Sigmoid colon (tissue), 7 donors: Measurements from ENCODE around the gene NRXN3. TPM values are rescaled to one million over a fixed set of nuclear protein-coding genes. Genes with fewer than 3 reads are reported as not detected.

ENCODE experiments used
- DNase-seq: peaks from one replicate; pipeline ENCODE4 v3.0.0-alpha.2; 2019
- H3K27ac ChIP-seq, 4 donors: fragments of 200-600 bp; sonication (generic); one replicate each; pipeline ENCODE4 v1.5.1; 2016 to 2019; ENCODE audit warnings: mild to moderate bottlenecking in 1 of 4
- H3K27me3 ChIP-seq, 3 donors: fragments of 200-600 bp; sonication (generic); one replicate each; pipeline ENCODE4 v1.5.1; 2019; ENCODE audit warnings: mild to moderate bottlenecking in 1 of 3
- H3K36me3 ChIP-seq, 4 donors: fragments of 200-600 bp; sonication (generic); one replicate each; pipeline ENCODE4 v1.5.1; 2016 to 2019
- H3K4me1 ChIP-seq, 4 donors: fragments of 200-600 bp; sonication (generic); one replicate each; pipeline ENCODE4 v1.5.1; 2017 to 2019
- H3K4me3 ChIP-seq, 4 donors: fragments of 200-600 bp; sonication (generic); one replicate each; pipeline ENCODE4 v1.5.1; 2017 to 2019; ENCODE audit warnings: mild to moderate bottlenecking in 2 of 4, moderate library complexity in 1 of 4
- H3K9me3 ChIP-seq, 4 donors: fragments of 200-600 bp in 3 of 4; sonication (generic) in 3 of 4; one replicate each; pipeline versions ENCODE4 v1.5.1 to v1.6.1; 2013 to 2019
- EP300 ChIP-seq, 4 donors: sonication (generic); formaldehyde crosslinking; IDR thresholded peaks; one replicate each; pipeline ENCODE4 v1.6.1; 2017; ENCODE audit warnings: antibody characterized with exemption in 4 of 4
- POLR2A ChIP-seq, 2 donors: fragments of 450-650 bp; IDR thresholded peaks; one replicate each; pipeline ENCODE4 v1.6.1; 2016; ENCODE audit warnings: antibody characterized with exemption in 2 of 2, mild to moderate bottlenecking in 2 of 2, moderate library complexity in 2 of 2
- POLR2AphosphoS5 ChIP-seq, 4 donors: sonication (generic); formaldehyde crosslinking; IDR thresholded peaks; one replicate each; pipeline ENCODE4 v1.6.1; 2017; ENCODE audit warnings: antibody characterized with exemption in 4 of 4
- WGBS, 2 donors: extraction: QIAGEN DNeasy Blood & Tissue Kit; methylation state at CpG; one replicate each; pipeline ENCODE4 v1.1.7; 2013; 5-methylcytosine and 5-hydroxymethylcytosine counted together
- intact Hi-C: fragments of 100-400 bp; cut with DNase I; formaldehyde crosslinking; loops from one replicate; pipeline ENCODE4 v1.15.1; 2023
- polyA plus RNA-seq, 3 donors: library from polyadenylated mRNA; stranded (reverse); fragments of 200-250 nt; gene quantifications; one replicate each; pipeline ENCODE4 v1.2.3, GENCODE V29; 2013
- total RNA-seq, 4 donors: library from RNA; depleted of rRNA; stranded (reverse); fragments of >200 nt; gene quantifications; one replicate each; pipeline ENCODE4 v1.1.0, GENCODE V29; 2016
- TF ChIP-seq, protein P1 (sequence below), 4 experiments: fragments of 450-650 bp in 3 of 4; fragments of 200-600 bp in 1 of 4; IDR thresholded peaks; one replicate each; pipeline ENCODE4 v1.5.1; 2016 to 2019; ENCODE audit warnings: antibody characterized with exemption in 4 of 4, mild to moderate bottlenecking in 3 of 4, moderate library complexity in 2 of 4
- donor health status: healthy with polysubstance abuse.
- donor health status: Bipolar disorder and iron deficiency.
- donor health status: healthy.

The NRXN3 gene
- total and polyA plus RNA-seq, 7 donors: 0.23 to 46.3 (median 23.2) TPM

- DNase-seq: no peak
- H3K27ac ChIP-seq: no peak overlapping the region
- H3K27me3 ChIP-seq: no peaks in the 10 kb centered on the region
- TF ChIP-seq EP300 (IDR thresholded peaks at IDR 0.05) (no peak), POLR2A (IDR thresholded peaks at IDR 0.05) (no peak), POLR2AphosphoS5 (IDR thresholded peaks at IDR 0.05) (no peak)
- TF ChIP-seq, protein P1, sequence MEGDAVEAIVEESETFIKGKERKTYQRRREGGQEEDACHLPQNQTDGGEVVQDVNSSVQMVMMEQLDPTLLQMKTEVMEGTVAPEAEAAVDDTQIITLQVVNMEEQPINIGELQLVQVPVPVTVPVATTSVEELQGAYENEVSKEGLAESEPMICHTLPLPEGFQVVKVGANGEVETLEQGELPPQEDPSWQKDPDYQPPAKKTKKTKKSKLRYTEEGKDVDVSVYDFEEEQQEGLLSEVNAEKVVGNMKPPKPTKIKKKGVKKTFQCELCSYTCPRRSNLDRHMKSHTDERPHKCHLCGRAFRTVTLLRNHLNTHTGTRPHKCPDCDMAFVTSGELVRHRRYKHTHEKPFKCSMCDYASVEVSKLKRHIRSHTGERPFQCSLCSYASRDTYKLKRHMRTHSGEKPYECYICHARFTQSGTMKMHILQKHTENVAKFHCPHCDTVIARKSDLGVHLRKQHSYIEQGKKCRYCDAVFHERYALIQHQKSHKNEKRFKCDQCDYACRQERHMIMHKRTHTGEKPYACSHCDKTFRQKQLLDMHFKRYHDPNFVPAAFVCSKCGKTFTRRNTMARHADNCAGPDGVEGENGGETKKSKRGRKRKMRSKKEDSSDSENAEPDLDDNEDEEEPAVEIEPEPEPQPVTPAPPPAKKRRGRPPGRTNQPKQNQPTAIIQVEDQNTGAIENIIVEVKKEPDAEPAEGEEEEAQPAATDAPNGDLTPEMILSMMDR (IDR thresholded peaks at IDR 0.05): no peak
- intact Hi-C loops: no loop called here
- H3K9me3 ChIP-seq: no peaks in the 10 kb centered on the region
- peaks cover 0 to 32% (median 7%) of the 10 kb centered on the region in 4 donors for H3K4me1 ChIP-seq
- 84 to 86% methylated on average over 2 of the region's 2 CpGs for WGBS, 2 donors
- no peak overlapping the region for H3K4me3 ChIP-seq
- H3K36me3 ChIP-seq: no peaks in the 10 kb centered on the region
These were observed 1247.8 kb downstream of the NRXN3 start for GRCh38 chr14:79417961-79418360.

DNA sequence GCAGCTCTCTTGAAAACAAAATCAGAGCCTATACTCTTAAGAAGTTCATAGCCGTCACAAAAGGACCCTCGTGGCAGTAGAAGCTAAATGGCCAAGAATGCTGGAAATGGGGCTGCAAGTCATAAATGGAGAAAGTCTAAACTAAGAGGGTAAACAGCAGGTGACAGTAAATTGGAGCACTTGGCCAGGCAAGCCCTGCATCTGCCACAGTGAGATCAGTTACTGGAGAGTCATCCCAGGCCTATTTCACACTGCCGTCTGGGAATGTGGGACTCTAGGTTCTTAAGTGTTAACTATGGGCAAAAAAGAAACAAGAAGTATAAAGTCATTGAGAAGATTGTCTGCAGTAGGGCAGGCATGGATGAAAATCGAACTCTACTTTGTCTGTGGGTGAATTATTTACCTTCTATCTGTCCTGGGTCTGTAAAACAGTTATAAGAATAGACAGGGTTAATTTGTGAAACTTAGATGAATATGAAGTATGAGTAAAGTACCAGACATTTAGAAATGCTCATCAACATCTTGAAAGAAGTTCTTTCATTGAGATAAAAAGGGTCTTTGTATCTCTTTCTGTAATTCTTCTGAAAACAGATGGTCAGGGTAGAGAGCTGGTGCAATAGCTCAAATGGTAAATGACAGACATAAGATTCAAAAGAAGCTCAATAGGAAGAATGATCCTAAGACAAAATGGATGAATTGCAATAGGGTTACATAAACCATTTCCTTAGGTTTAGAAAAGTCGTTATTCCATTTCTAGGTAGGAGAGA is 1248.7 kb downstream of the NRXN3 start:
- TF ChIP-seq POLR2A (IDR thresholded peaks at IDR 0.05) (no peak), EP300 (IDR thresholded peaks at IDR 0.05) (no peak), POLR2AphosphoS5 (IDR thresholded peaks at IDR 0.05) (no peak)
- TF ChIP-seq, protein P1 (IDR thresholded peaks at IDR 0.05): no peak
- H3K27me3 ChIP-seq: no peaks in the 10 kb centered on the region
- intact Hi-C loops: no loop called here
- DNase-seq: no peak
- no peak overlapping the region for H3K27ac ChIP-seq
- WGBS, 2 donors: 62 to 74% methylated on average over 5 of the region's 5 CpGs
- peaks cover 0 to 32% (median 7%) of the 10 kb centered on the region in 4 donors for H3K4me1 ChIP-seq
- H3K9me3 ChIP-seq: no peaks in the 10 kb centered on the region
- H3K36me3 ChIP-seq: no peaks in the 10 kb centered on the region
- H3K4me3 ChIP-seq: no peak overlapping the region

DNA sequence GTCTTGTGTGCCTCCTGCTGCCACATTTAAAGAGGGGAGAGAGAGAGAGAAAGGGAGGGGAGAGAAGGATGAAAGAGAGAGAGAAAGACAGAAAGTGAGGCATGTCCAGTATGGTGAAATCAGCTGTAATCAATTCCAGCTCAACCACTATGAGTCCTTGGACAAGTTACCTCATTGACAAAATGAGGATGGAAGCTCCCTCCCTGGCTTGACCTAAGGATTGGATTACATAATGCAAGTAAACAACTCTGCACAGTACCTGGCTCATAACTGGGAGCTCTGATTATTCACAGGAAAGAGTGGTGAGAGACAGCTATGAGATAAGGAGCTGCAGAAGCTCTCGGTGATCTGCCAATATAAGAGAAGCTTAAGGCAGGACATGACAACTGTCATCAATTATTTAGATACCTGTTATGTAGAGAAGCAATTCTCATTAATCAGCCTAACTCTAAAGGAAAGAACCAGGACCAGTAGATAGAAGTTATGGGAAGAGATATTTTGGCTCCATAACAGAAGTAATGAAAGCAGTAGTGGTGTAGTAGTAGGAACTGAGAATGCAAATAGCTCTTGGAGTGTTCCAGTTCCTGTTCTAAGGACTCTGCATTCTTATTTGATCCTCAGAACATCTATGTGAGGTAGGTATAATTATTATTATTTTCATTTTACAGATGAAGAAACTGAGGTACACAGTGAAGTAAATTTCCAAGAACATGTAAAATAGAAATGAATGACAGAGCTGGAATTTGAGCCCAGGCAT is 1249.6 kb downstream of the NRXN3 start:
- Histone ChIP-seq H3K36me3 (no peaks in the 10 kb centered on the region), H3K4me1 (peaks cover 0 to 32% (median 7%) of the 10 kb centered on the region in 4 donors), H3K9me3 (no peaks in the 10 kb centered on the region), H3K27me3 (no peaks in the 10 kb centered on the region), H3K4me3 (no peak overlapping the region), H3K27ac (no peak overlapping the region)
- intact Hi-C loops: no loop called here
- TF ChIP-seq EP300 (IDR thresholded peaks at IDR 0.05) (no peak), POLR2A (IDR thresholded peaks at IDR 0.05) (no peak), POLR2AphosphoS5 (IDR thresholded peaks at IDR 0.05) (no peak)
- TF ChIP-seq, protein P1 (IDR thresholded peaks at IDR 0.05): no peak
- no peak for DNase-seq
- WGBS, 2 donors: 70 to 75% methylated on average over 1 of the region's 1 CpG

DNA sequence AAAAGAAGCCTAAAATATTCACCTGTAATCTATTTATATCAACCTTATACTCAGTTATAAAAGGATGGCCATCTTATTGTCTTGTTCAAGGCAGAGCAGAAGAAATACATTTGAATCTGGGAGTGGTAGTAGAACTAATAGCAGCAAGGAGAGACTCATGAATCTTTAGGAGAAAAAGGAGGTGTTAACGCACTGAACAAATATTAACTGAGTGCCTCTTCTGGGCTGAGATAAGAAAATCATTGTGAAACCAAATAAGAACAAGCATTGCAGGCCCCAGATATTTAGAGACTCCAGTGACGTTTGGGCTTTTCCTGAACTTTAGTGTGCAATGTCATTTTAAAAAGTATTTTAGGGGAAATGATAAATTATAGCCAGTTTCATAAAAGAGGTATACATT is 1250.6 kb downstream of the NRXN3 start:
- Histone ChIP-seq H3K27me3 (no peaks in the 10 kb centered on the region), H3K27ac (no peak overlapping the region), H3K36me3 (no peaks in the 10 kb centered on the region), H3K4me3 (no peak overlapping the region), H3K9me3 (no peaks in the 10 kb centered on the region), H3K4me1 (peaks cover 0 to 32% (median 7%) of the 10 kb centered on the region in 4 donors)
- 12 to 29% methylated on average over 2 of the region's 2 CpGs for WGBS, 2 donors
- intact Hi-C loops: no loop called here
- TF ChIP-seq POLR2A (IDR thresholded peaks at IDR 0.05) (no peak), EP300 (IDR thresholded peaks at IDR 0.05) (no peak), POLR2AphosphoS5 (IDR thresholded peaks at IDR 0.05) (no peak)
- TF ChIP-seq, protein P1 (IDR thresholded peaks at IDR 0.05): no peak
- DNase-seq: no peak
